GM19099 (cell line): ENCODE results near the gene LCN10.

ENCODE experiments used
- POLR2A ChIP-seq: IDR thresholded peaks from 3 replicates; pipeline ENCODE4 v1.6.1; 2011; ENCODE audit warnings: low read depth; ENCODE audit not compliant: insufficient read length; ENCODE audit errors: extremely low read depth

Gene LCN10

DNA sequence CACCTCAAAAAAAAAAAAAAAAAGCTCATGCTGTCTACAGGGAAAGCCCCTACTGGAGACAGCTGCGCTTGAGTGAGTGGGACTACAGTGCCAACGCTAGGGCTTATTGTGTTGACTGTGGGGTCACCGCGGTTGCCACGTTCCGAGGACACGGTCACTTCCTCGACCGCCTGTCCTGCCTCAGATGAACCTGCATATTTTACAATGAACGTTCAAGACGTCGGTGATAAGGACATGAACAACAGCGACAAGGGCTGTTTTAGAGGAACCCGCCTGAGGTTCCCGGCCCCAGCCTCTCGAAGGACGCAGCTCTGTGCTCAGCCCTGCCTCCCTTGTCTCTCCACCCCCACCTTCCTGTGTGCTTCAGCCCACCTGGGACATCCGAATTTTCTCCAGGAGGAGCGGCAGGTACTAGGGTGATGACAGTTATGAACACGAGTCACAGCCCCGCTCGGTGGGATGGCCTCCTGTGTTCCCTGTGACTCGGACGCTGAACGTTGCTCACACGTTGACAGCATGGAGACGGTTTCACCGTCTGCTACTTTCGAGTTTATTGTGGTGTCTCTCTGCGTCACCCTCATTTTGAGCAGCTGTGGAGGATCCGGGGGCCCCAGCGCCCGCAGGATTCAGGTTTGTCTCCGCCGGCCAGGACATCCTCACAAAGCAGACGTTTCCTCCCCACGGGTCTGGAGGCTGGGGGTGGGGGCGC is 41.6 kb downstream of the LCN10 start:
- TF ChIP-seq POLR2A = no peak

- no peak for TF ChIP-seq POLR2A
Observed at GRCh38 chr9:136700304-136700703, 42.4 kb downstream of the LCN10 start.

- TF ChIP-seq POLR2A = no peak
Observed at GRCh38 chr9:136698635-136699246, 44.0 kb downstream of the LCN10 start.

- TF ChIP-seq POLR2A = no peak
Observed at GRCh38 chr9:136697821-136698526, 44.8 kb downstream of the LCN10 start.

DNA sequence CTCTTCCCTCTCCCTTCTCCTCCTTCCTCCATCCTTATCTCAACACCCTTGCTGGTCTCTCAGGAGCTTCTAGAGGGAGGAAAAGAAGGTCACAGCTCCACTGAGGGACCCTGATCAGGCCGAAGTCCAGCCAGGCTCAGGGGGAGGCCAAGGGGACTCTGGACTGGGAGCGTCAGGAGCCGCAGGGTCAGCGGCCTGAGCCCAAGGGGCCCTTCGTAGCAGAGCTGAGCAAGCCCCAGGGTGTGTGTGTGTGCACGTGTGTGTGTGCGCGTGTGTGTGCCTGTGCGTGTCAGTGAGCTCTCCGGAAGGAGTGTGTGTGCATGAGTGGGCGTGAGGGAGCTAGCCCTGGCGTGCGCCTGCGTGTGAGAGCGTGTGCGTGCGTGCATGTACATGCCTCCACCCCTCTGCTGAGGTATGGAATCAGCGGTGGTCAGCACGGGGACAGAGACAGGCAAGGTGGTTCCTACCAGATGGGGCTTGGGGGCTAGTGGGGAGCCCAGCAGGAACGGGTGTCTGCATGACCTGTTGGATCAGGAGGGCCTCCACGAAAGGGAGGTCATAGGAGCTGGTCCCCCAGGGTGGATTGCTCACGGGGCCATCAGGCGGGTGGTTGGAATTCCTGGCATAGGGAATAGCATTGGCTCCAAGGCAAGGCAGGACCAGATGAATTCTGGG is 45.5 kb downstream of the LCN10 start:
- TF ChIP-seq POLR2A = no peak

- TF ChIP-seq POLR2A = no peak
Observed at GRCh38 chr9:136696502-136696901, 46.2 kb downstream of the LCN10 start.

DNA sequence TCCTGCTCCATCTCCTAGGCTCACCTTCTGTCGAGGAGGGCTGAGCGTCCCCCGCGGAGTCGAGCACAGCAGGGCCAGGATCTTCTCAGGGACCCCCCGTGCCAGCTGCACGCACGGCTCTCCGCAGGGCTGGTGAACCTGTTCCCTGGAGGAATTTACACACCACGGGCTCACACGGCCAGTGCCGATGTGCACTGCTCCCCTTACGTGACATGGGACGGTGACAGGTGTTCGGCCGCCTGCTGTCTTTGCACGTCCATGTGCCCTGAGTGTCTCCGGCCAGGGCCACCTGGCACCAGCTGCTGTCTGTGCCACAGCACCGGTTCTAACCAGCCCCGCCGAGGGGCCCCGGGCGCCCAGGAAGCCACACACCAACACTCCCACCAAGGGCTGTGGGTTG is 46.8 kb downstream of the LCN10 start:
- no peak for TF ChIP-seq POLR2A

- TF ChIP-seq POLR2A = no peak
Observed at GRCh38 chr9:136695435-136695895, 47.3 kb downstream of the LCN10 start.

DNA sequence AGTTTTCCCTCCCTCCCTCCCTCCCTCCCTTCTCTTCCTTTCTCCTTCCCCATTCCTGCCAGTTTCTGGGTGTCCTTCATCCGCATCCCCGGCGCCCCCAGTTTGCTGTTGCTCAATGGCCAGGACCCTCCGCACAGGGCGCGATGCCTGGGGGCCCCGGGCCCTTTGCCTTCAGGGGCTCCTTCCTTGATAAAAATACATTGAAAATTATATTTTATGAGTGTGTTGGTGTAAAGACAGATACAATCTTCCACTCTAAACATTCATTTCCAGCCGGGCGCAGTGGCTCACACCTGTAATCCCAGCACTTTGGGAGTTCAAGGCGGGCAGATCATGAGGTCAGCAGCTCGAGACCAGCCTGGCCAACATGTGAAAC is 47.9 kb downstream of the LCN10 start:
- TF ChIP-seq POLR2A = no peak

GRCh38 chr9:136694163-136694871 is 48.4 kb downstream of the LCN10 start:
- TF ChIP-seq POLR2A = no peak

GRCh38 chr9:136693490-136694162 is 49.1 kb downstream of the LCN10 start:
- no peak for TF ChIP-seq POLR2A

DNA sequence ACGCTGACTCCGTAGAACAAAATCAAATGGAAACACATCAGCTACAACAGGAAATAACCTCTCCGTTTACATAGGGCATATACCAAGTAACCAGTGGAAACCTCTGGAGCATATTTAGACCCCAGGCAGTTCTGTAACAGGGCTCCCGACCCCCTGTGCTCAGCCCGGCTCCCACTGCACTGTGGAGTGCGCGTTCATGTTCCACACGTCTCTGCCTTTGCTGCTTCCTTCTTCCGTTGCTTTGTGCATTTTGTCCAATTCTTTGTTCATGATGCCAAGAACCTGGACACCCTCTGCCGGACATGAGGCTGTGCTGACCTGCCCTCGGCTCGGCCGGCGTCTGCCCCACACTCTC is 49.6 kb downstream of the LCN10 start:
- TF ChIP-seq POLR2A = no peak

- TF ChIP-seq POLR2A = no peak
Observed at GRCh38 chr9:136692185-136693134, 50.3 kb downstream of the LCN10 start.
